IgD-negative memory B cell (primary cell): ENCODE results near the gene TEX30. TPM values are rescaled to one million over a fixed set of nuclear protein-coding genes. Genes with fewer than 3 reads are reported as not detected.
"Not testable (repeated sequence)": the region's sequence is repeated elsewhere in the genome, so short reads cannot be mapped to it uniquely, and the experiment has no call there.

Source experiments
- H3K27ac Mint-ChIP-seq, 3 donors: one replicate each; pipeline ENCODE4 v1.8.0; 2020 to 2022; ENCODE audit warnings: mild to moderate bottlenecking in 3 of 3, mixed read lengths in 3 of 3, moderate library complexity in 1 of 3
- H3K27me3 Mint-ChIP-seq: one replicate; pipeline ENCODE4 v1.8.0; 2021; ENCODE audit warnings: mixed read lengths
- H3K36me3 Mint-ChIP-seq: one replicate; pipeline ENCODE4 v1.8.0; 2020; ENCODE audit warnings: mild to moderate bottlenecking, mixed read lengths
- H3K4me1 Mint-ChIP-seq, 3 donors: one replicate each; pipeline ENCODE4 v1.8.0; 2020 to 2022; ENCODE audit warnings: mixed read lengths in 3 of 3, mild to moderate bottlenecking in 1 of 3
- H3K4me3 Mint-ChIP-seq, 4 donors: one replicate each; pipeline ENCODE4 v1.8.0; 2020 to 2022; ENCODE audit warnings: mild to moderate bottlenecking in 4 of 4, mixed read lengths in 4 of 4, moderate library complexity in 3 of 4
- H3K9me3 Mint-ChIP-seq, 3 donors: one replicate each; pipeline ENCODE4 v1.8.0; 2020 to 2021; ENCODE audit warnings: mixed read lengths in 3 of 3, mild to moderate bottlenecking in 1 of 3
- polyA plus RNA-seq: library from polyadenylated mRNA; unstranded; fragments of 300-500 nt; fragmentation: Illumina TruSeq; gene quantifications from one replicate; pipeline ENCODE4 v1.2.3, GENCODE V29; 2021

Gene TEX30
- polyA plus RNA-seq, 1 donor from 2014 or later: 12.1 TPM

DNA sequence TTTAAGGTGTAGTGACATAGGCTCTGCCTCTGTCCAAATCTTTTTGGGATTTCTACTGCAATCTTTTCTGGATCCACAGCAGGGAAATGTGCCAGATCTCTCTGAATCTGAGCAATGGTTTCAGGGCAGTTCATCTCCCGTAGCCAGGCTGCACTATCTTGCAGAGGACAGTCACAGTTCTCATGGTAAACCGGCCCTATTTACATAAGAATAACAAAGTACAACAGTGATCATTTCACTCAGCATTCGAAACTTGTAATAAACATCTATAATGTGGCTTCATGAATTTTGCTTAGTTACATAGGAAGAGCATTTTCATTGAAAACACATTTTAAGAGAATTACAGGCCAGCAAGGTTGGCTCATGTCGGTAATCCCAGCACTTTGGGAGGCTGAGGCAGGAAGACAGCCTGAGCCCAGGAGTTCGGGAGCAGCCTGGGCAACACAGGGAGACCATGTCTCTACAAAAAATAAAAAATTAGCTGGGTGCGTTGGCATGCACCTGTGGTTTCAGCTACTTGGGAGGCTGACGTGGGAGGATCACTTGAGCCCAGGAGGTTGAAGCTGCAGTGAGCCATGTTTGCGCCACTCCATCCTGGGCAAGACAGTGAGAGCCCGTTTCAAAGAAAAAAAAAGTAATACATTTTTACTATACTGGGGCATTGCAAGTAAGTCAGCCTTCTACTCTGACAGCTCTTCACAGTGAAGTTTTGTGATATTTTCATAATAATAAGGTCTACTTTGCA, 20.2 kb upstream of the TEX30 start:
- no peak overlapping the region for H3K4me3 Mint-ChIP-seq
- peaks cover 3% of the 10 kb centered on the region for H3K27me3 Mint-ChIP-seq
- H3K27ac Mint-ChIP-seq: no peak overlapping the region
- peaks cover 6% of the 10 kb centered on the region for H3K36me3 Mint-ChIP-seq
- peaks cover 0 to 2% (median 0%) of the 10 kb centered on the region in 3 donors for H3K9me3 Mint-ChIP-seq
- peaks cover 3 to 6% (median 4%) of the 10 kb centered on the region in 3 donors for H3K4me1 Mint-ChIP-seq

- Mint-ChIP-seq H3K36me3 (peaks cover 6% of the 10 kb centered on the region), H3K4me3 (no peak overlapping the region), H3K9me3 (peaks cover 0 to 2% (median 0%) of the 10 kb centered on the region in 3 donors), H3K27ac (no peak overlapping the region), H3K27me3 (no peaks in the 10 kb centered on the region), H3K4me1 (no peaks in the 10 kb centered on the region)
Measured at GRCh38 chr13:102792396-102792795, 18.8 kb upstream of the TEX30 start.

DNA sequence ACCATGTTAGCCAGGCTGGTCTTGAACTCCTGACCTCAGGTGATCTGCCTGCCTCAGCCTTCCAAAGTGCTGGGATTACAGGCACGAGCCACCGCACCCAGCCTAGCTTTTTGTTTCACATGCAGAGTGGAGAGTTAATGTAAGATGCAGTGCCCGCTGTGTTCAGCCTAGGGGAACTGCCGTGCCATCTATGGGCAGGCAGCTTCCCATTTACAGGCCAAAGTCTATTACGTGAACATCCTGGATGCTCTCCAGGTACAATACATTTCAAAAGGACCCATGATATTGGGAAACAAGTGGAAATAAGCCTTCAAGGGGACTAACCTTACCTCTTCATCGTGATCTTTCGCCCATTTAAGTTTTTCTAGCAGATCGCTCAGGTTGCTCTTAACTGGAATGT, 15.1 kb upstream of the TEX30 start:
- H3K27me3 Mint-ChIP-seq: no peaks in the 10 kb centered on the region
- H3K36me3 Mint-ChIP-seq: peaks cover 6% of the 10 kb centered on the region
- H3K4me3 Mint-ChIP-seq: no peak overlapping the region
- no peak overlapping the region for H3K27ac Mint-ChIP-seq
- H3K4me1 Mint-ChIP-seq: no peaks in the 10 kb centered on the region
- peaks cover 0 to 2% (median 0%) of the 10 kb centered on the region in 3 donors for H3K9me3 Mint-ChIP-seq

GRCh38 chr13:102784483-102784882, 10.9 kb upstream of the TEX30 start:
- no peak overlapping the region for H3K27ac Mint-ChIP-seq
- no peaks in the 10 kb centered on the region for H3K9me3 Mint-ChIP-seq
- H3K4me1 Mint-ChIP-seq: peaks cover 0 to 3% (median 0%) of the 10 kb centered on the region in 3 donors
- no peaks in the 10 kb centered on the region for H3K36me3 Mint-ChIP-seq
- H3K4me3 Mint-ChIP-seq: no peak overlapping the region
- no peaks in the 10 kb centered on the region for H3K27me3 Mint-ChIP-seq

DNA sequence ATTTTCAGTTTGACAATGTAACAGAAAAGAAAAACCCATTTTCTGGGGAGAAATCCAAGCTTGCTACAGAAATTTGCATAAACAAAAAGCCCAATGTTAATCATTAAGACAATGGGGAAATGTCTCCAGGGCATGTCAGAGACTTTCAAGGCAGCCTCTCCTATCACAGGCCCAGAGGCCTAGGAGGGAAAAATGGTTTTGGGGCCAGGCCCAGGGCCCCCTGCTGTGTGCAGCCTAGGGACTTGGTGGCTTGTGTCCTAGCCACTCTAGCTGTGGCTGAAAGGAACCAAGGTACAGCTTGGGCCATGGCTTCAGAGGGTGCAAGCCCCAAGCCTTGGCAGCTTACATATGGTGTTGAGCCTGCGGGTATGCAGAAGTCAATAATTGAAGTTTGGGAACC, 8.0 kb upstream of the TEX30 start:
- no peak overlapping the region for H3K4me3 Mint-ChIP-seq
- H3K9me3 Mint-ChIP-seq: no peaks in the 10 kb centered on the region
- H3K27me3 Mint-ChIP-seq: no peaks in the 10 kb centered on the region
- H3K4me1 Mint-ChIP-seq: peaks cover 0 to 5% (median 0%) of the 10 kb centered on the region in 3 donors
- no peaks in the 10 kb centered on the region for H3K36me3 Mint-ChIP-seq
- no peak overlapping the region for H3K27ac Mint-ChIP-seq

- H3K4me1 Mint-ChIP-seq, H3K27me3 Mint-ChIP-seq, H3K4me3 Mint-ChIP-seq, H3K36me3 Mint-ChIP-seq, H3K9me3 Mint-ChIP-seq: not testable (repeated sequence)
- peak overlapping the region in 1 of 3 donors; percentile 36 for H3K27ac Mint-ChIP-seq
Measured at GRCh38 chr13:102780656-102781055, 7.1 kb upstream of the TEX30 start.

DNA sequence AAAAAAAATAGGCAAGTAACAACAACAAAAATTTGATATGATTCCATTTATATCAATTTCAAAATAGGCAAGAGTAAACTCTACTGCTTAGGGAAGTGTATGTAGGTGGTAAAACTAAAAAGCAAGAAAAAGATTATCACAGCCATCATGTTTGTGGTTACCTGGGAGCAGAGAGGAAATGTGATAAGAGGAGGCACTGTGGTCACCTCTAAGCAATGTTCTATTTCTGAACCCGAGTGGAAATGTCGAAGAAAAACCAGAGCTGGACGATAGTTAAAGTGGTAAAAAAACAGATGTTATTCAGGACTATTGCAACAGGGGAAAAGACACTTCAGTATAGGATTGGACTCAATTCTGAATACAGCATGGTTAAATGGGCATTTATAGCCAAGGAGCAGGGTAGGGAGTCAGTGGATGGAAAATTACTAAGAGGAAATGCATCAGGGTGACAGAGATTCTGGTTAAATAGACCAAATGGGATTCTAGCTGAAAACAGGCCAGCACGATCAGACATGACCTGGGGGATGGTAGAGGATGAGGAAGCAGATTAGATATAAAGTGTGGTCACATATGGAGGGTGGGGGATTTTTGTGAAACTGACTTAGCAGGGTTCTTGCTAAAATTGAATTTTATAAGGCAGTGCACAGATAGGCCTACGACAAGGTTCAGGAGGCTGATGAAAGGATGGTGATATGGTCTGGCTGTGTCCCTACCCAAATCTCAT, 6.0 kb upstream of the TEX30 start:
- Mint-ChIP-seq H3K9me3 (no peaks in the 10 kb centered on the region), H3K4me1 (peaks cover 0 to 5% (median 4%) of the 10 kb centered on the region in 3 donors), H3K4me3 (no peak overlapping the region), H3K27me3 (no peaks in the 10 kb centered on the region), H3K36me3 (no peaks in the 10 kb centered on the region), H3K27ac (peak overlapping the region in 1 of 3 donors; percentile 28)

DNA sequence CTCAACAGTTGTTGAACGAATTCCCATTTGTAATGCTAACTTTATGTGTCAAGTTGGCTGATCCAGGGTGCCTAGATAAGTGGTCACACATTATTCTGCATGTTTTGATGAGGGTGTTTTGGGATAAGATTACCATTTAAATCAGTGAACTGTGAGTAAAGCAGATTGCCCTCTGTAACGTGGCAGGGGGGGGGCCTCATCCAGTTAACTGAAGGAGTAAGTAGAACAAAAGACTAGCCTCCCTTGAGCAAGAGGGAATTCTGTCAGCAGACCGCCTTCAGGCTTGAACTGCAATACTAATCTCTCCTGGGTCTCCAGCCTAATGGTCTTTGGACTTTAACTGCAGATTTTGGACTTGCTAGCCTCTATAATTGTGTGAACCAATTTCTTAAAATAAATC, 4.2 kb upstream of the TEX30 start:
- no peaks in the 10 kb centered on the region for H3K36me3 Mint-ChIP-seq
- no peaks in the 10 kb centered on the region for H3K9me3 Mint-ChIP-seq
- H3K27ac Mint-ChIP-seq: no peak overlapping the region
- no peaks in the 10 kb centered on the region for H3K27me3 Mint-ChIP-seq
- H3K4me1 Mint-ChIP-seq: peaks cover 1 to 10% (median 10%) of the 10 kb centered on the region in 3 donors
- H3K4me3 Mint-ChIP-seq: no peak overlapping the region

DNA sequence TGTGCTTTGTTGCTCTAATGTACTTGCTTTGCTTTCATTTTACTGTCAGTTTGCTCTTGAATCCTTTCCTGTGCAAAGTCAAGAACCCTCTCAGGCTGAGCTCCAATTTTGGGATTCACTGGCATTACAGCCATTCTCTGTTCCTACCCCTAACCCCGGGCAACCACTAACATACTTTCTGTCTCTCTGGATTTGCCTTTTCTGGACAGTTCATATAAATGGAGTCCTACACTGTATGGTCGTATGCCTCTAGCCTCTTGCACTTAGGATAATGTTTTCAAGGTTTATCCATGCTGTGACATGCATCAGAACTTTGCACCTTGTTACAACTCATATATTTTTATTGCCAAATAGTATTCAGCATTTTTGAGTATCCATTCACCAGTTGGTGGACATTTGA, 2.7 kb upstream of the TEX30 start:
- no peaks in the 10 kb centered on the region for H3K27me3 Mint-ChIP-seq
- peaks cover 7 to 18% (median 14%) of the 10 kb centered on the region in 3 donors for H3K4me1 Mint-ChIP-seq
- H3K27ac Mint-ChIP-seq: peak overlapping the region in 1 of 3 donors; percentile 56
- no peaks in the 10 kb centered on the region for H3K9me3 Mint-ChIP-seq
- no peak overlapping the region for H3K4me3 Mint-ChIP-seq
- H3K36me3 Mint-ChIP-seq: peaks cover 2% of the 10 kb centered on the region

GRCh38 chr13:102774591-102775520, 1.3 kb upstream of the TEX30 start:
- H3K9me3 Mint-ChIP-seq: no peaks in the 10 kb centered on the region
- peaks cover 9 to 19% (median 19%) of the 10 kb centered on the region in 3 donors for H3K4me1 Mint-ChIP-seq
- peaks cover 2% of the 10 kb centered on the region for H3K36me3 Mint-ChIP-seq
- peak overlapping the region; percentile 89 to 96 (median 94) for H3K4me3 Mint-ChIP-seq
- H3K27ac Mint-ChIP-seq: peak overlapping the region; percentile 83 to 95 (median 86)
- no peaks in the 10 kb centered on the region for H3K27me3 Mint-ChIP-seq

DNA sequence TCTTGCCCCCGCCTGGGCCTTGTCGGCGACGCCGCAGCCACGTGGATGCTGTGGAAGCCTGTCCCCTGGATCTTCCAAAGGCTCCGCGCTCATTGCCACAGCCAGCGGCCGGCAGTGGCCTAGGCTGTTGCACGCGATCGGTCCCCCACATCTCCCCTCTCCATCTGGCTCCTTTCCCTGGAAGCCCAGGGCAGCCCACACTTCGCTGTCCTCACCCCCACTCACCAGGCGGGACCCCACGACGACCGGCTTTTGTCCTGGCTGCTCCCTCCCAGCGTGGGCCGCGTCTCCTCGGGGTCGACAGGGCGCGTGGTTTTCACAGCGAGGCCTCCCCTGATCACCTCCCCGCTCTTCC, 605 bp upstream of the TEX30 start:
- H3K27ac Mint-ChIP-seq: peak overlapping the region; percentile 83 to 95 (median 86)
- H3K9me3 Mint-ChIP-seq: no peaks in the 10 kb centered on the region
- peaks cover 2% of the 10 kb centered on the region for H3K36me3 Mint-ChIP-seq
- peaks cover 9 to 21% (median 14%) of the 10 kb centered on the region in 3 donors for H3K4me1 Mint-ChIP-seq
- peak overlapping the region; percentile 89 to 96 (median 94) for H3K4me3 Mint-ChIP-seq
- no peaks in the 10 kb centered on the region for H3K27me3 Mint-ChIP-seq

GRCh38 chr13:102772042-102772425, 1.6 kb downstream of the TEX30 start:
- peak overlapping the region in 1 of 3 donors; percentile 11 for H3K27ac Mint-ChIP-seq
- no peaks in the 10 kb centered on the region for H3K27me3 Mint-ChIP-seq
- H3K9me3 Mint-ChIP-seq: no peaks in the 10 kb centered on the region
- peak overlapping the region; percentile 58 to 96 (median 92) for H3K4me3 Mint-ChIP-seq
- H3K4me1 Mint-ChIP-seq: peaks cover 9 to 21% (median 14%) of the 10 kb centered on the region in 3 donors
- peaks cover 2% of the 10 kb centered on the region for H3K36me3 Mint-ChIP-seq

DNA sequence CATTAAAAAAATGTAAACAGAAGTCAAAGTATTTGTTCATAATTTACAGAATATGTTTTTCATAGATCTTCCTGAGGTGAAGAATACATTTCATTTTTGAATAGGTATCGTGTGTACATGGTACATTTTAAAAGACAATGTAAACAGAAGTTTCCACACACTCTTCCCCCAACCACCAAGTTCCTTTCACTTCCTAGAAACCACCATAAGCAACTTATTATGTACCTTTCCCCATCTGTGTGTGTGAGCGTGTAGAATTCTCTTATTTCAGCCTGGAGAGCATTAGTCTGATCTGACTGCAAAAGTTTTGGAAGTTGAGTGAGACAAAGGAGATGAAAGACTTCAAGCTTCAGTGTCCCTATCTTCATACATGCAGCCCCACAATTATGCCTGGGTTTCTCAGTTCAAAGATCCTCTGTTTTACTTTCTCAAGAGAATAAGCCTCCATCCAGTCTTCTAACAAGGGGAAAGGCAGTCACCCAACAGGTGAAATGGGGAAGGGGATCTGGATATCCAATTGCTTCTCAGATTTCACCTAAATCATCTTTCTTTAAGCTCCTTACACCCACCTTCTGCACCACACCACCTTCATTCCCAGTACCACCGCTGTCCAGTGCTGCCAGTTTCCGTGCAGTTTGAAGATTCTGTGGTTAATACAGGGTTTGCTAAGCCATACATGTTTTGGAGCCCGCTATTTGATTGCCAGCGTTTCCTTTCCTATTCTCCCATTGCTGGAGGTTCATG, 2.1 kb downstream of the TEX30 start:
- H3K36me3 Mint-ChIP-seq: peaks cover 2% of the 10 kb centered on the region
- peak overlapping the region; percentile 15 to 96 (median 92) for H3K4me3 Mint-ChIP-seq
- H3K27ac Mint-ChIP-seq: no peak overlapping the region
- no peaks in the 10 kb centered on the region for H3K27me3 Mint-ChIP-seq
- H3K9me3 Mint-ChIP-seq: no peaks in the 10 kb centered on the region
- peaks cover 9 to 21% (median 14%) of the 10 kb centered on the region in 3 donors for H3K4me1 Mint-ChIP-seq

GRCh38 chr13:102770435-102770834, 3.2 kb downstream of the TEX30 start:
- Mint-ChIP-seq H3K36me3 (peaks cover 7% of the 10 kb centered on the region), H3K4me3 (peak overlapping the region in 3 of 4 donors; percentile 1 to 70 (median 36)), H3K4me1 (peaks cover 9 to 21% (median 14%) of the 10 kb centered on the region in 3 donors), H3K9me3 (no peaks in the 10 kb centered on the region), H3K27ac (peak overlapping the region in 1 of 3 donors; percentile 49), H3K27me3 (no peaks in the 10 kb centered on the region)
